H54 (cell line): ENCODE data around the gene LDLRAD2.

Source experiments
- DNase-seq: peaks from one replicate; pipeline ENCODE4 v3.0.0; 2011; ENCODE audit warnings: low spot score, mixed read lengths; ENCODE audit not compliant: insufficient read length
- FAIRE-seq: peaks from 3 replicates; lab custom pipeline; 2011; peaks lifted over from hg19 to GRCh38; lab: Jason Lieb, UNC
- POLR2A ChIP-seq: IDR thresholded peaks from 2 replicates; pipeline ENCODE4 v1.6.1; 2011; ENCODE audit warnings: low read depth, mild to moderate bottlenecking, low read length

Gene LDLRAD2

GRCh38 chr1:21804536-21804935, 7.5 kb upstream of the LDLRAD2 start:
- no peak for DNase-seq
- FAIRE-seq, result no peak
- TF ChIP-seq POLR2A, result no peak

GRCh38 chr1:21813542-21813941, 1.5 kb downstream of the LDLRAD2 start:
- no peak for TF ChIP-seq POLR2A
- no peak for DNase-seq
- no peak for FAIRE-seq

- DNase-seq, result no peak
- FAIRE-seq, result no peak
- TF ChIP-seq POLR2A, result no peak
These were observed 2.3 kb downstream of the LDLRAD2 start for GRCh38 chr1:21814241-21814918.

DNA sequence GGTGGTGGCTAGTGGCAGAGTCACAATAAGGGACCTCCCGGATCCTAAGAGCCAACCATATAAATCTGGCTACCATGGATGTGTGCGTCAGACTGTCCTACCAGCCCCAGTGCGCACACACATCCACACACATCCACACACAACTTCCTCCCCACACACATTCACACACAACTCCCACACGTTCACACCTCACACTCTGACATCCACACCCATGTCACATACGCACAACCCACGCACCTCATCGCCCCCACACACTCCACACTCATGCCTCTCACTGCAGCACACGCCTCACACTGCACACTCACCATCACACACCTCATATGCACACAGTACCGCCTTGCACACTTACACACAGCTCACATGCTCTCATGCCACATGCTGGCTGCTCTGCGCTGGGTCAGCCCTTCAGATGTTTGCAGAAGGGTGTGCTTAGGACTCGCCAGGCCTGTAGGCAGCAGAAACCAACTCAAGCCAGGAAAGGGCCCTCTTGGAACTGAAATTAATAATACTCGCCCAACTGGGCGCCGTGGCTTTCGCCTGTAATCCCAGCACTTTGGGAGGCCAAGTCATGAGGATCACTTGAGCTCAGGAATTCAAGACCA, 3.0 kb downstream of the LDLRAD2 start:
- FAIRE-seq (no peak), DNase-seq (no peak)
- no peak for TF ChIP-seq POLR2A

DNA sequence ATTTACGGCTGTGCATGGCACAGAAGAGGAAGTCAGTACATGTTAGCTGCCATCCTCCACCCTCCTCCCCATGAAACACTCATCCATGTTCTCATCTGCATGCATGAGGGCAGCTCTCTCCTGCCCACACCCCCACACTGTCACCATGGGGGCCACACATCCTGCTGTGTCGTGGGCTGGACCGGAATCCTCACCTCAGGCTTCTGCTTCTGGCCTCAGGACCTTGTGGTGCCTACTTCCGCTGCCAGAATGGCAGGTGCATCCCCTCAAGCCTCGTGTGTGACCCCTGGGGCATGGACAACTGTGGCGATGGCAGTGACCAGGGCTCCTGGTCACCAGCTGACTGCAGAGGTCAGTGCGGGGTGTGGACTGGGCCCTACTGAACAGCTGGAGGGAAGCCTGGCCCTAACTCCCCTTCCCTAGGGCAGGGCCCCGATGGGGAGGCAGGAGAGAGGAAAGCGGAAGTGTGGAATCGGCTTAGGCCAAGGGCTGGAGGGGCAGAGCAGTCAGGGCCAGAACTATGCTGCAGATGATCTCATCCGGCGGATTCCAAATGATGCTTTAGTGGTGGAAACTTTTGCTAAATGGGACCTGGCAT, 3.8 kb downstream of the LDLRAD2 start:
- TF ChIP-seq POLR2A, result no peak
- DNase-seq (no peak), FAIRE-seq (no peak)

DNA sequence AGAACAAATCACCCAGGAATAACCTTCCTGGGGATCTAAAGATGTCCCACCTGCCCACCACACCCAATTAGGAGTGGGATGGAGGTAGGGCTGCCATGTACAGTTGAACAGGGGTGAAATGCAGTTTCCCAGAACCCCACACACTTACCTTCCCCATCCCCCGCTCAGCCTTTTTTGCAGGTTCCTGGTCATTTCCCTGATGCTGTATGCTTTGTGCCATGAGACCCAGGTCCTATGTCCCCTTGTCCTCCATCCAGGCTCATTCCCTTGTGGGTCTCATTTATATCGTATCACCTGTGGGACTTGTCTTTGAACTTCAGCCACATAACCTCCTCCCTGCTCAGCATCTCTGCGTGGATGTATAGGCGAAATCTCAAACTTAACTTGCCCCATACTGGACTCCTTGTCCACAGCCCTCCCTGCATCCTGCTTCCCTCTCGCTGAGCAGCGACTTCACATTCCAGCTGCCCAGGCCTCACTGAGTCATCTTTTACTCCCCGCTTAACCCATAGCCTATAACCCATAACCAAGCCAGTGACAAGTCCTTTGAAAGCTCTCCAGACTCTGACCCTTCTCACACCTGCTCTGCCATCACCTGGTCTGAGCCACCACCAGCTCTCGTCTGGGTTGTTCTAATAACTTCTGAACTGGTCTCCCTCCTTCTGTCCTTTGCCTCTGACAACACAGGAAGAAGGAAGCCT, 4.7 kb downstream of the LDLRAD2 start:
- DNase-seq (peak; percentile 78), FAIRE-seq (peak; percentile 96)
- no peak for TF ChIP-seq POLR2A

- no peak for FAIRE-seq
- no peak for TF ChIP-seq POLR2A
These were observed 6.6 kb downstream of the LDLRAD2 start for GRCh38 chr1:21818656-21819055.

DNA sequence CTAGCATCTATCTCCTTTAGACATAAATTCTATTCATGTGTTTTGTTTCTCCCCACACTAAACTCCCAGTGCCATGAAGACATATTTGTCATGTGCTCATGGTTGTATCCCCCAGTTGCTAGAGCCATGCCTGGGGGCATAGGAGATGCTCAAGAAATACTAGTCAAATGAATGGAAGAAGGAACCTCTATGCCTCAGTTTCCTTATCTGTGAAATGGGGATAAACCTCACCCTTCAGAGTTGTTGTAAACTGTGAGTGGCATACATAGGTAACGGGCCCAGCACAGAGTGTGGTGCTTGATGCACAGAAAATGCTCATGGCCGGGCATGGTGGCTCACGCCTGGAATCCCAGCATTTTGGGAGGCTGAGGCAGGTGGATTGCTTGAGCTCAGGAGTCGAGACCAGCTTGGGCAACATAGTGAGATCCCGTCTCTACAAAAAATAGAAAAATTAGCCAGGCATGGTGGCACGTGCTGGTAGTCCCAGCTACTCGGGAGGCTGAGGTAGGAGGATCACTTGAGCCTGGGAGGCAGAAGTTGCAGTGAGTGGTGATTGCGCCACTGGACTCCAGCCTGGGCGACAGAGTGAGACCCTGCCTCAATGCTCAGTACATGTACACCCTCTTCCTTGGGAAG, 8.7 kb downstream of the LDLRAD2 start:
- no peak for DNase-seq
- FAIRE-seq, result no peak
- no peak for TF ChIP-seq POLR2A

More at GRCh38 chr1:21818656-21819055, 6.6 kb downstream of the LDLRAD2 start:
- DNase-seq, result peak; percentile 51

DNA sequence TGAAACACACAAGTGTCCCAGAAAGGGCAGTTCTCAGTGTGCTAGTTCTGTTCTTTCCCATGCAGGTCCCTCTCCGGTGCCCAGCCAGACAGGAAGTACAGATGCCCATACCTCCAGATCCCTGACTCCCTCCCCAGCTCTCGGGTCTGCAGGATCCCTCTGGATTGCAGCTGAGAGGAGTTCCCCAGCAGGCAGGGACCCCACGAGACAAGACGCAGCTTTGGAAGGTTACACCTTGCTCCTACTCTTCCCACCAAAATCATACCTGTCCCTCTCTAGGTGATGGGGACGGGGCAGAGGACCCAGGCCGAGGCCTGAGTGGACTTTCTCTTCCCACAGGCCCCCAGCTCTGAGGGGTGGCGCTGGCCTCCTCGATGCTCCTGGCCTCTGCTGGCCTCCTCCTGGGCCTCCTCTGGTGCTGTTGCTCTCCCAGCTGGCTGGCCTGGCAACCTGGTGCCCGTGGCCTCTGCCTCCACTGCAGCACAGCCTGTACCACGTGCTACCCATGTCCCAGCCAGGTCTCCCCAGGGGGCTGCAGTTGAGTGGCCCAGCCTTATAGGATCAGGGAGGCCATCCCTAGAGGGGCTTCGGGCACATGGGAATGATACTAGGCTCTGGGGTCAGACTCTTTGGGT, 9.4 kb downstream of the LDLRAD2 start:
- no peak for FAIRE-seq
- no peak for TF ChIP-seq POLR2A
- no peak for DNase-seq

DNA sequence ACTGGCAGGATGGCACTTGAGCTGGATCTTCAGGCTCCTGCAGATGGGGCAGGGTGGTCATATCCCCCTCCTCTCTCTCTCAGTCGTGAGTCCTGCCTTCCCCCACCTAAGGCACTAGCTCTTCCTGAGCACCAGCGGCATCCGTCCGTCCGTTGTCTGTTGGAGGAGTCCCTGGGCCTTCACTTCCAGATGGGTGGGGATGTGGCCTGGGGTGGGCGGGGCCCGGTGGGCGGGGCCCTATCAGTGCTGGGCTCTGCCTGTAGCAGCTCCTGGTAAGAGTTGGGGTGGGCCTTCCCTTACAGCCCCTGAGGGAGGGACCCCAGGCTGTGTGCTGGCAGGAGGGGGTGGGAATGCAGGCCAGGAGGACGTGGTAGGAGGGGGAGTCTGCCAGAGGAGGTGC, 10.3 kb downstream of the LDLRAD2 start:
- DNase-seq, result no peak
- FAIRE-seq, result no peak
- no peak for TF ChIP-seq POLR2A

DNA sequence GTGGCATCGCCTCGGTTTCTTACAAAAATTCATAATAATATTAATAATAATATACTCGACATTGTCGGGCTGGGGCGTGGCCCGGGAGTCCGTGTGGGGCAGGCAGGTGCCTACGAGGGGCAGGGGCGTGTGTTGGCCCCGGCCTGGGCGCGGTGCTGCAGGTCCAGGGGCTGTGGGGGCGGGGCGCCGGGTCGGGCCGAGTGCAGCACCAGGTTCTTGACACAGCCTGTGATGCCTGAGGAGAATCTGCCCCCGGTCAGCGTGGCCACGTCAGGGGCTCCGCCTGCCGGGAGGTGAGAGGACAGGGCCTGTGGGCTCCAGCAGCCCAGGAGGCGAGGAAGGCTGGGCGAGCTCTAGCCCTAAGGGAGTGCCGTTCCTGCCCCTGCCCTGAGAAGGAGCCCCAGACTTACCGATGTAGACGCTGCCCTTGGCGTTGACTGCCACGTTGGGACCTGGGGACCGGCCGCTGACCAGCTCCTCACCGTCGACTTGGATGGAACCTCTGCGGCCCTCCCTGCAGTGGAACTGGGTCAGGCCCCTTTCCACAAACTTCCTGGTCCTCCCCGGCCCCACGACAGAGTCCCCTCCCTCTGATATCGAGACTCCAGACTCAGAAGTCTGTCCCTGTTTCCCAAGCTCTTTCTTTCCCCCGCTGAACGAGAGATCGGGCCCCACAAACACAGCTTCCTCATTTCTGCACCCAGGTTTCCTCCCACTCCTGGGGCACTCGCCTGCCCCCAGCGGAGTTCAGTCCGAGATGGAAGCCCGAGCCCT, 11.3 kb downstream of the LDLRAD2 start:
- FAIRE-seq (no peak), DNase-seq (no peak)
- TF ChIP-seq POLR2A, result no peak

DNA sequence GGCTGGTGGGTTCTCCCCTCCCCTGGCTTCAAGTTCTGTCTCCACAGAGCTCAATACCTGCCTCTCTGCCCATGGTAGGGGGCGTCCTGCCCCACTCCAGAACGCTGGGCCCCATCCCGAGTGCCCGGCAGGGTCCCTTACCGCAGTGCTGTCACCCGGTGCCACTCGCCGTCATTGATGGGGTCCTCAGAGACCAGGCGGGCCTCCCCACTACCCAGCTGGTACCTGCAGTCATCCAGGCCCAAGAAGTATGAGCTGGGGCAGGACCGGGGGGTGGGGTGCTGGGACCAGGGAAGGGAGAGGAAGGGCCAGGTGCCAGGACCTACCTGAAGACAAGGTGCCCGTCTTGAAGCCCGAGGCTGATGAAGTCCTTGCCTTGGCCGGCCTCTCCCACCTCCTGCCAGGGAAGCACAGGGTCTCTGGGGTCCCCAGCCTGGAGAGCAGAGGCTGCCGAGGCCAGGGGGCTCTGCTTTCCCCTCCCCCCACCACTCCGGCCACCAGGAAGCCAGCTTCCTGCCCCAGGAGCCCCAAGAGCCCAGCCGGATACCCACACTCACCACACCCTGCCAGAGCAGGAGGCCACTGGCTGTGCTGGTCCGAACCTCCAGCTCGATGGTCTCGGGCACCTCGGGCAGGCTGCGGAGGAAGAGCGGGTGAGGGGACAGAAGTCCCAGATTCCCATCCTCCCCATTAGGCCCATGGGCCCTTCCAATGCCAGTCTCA, 12.1 kb downstream of the LDLRAD2 start:
- TF ChIP-seq POLR2A, result no peak
- no peak for FAIRE-seq

More for the DNA sequence above, 12.1 kb downstream of the LDLRAD2 start:
- no peak for DNase-seq
